IPS-20b (cell line): ENCODE results near the gene POLL.

ENCODE experiments used
- H3K27ac ChIP-seq: one replicate; pipeline ENCODE4 v1.5.1; 2013; ENCODE audit warnings: low read length
- H3K27me3 ChIP-seq: 2 replicates; pipeline ENCODE4 v1.6.1; 2013; ENCODE audit warnings: mild to moderate bottlenecking, low read length, inconsistent platforms; ENCODE audit not compliant: insufficient read depth
- H3K36me3 ChIP-seq: 2 replicates; pipeline ENCODE4 v1.6.1; 2013; ENCODE audit warnings: low read depth, mild to moderate bottlenecking, inconsistent platforms, low read length, moderate library complexity; ENCODE audit not compliant: insufficient read depth
- H3K4me1 ChIP-seq: 2 replicates; pipeline ENCODE4 v1.6.1; 2013; ENCODE audit warnings: mild to moderate bottlenecking, control low read depth, inconsistent platforms, low read length, moderate library complexity; ENCODE audit not compliant: insufficient read depth
- H3K4me3 ChIP-seq: 2 replicates; pipeline ENCODE4 v1.5.1; 2013; ENCODE audit warnings: mild to moderate bottlenecking, low read length, inconsistent platforms
- H3K9ac ChIP-seq: 2 replicates; pipeline ENCODE4 v1.6.1; 2013; ENCODE audit warnings: low read depth, mild to moderate bottlenecking, inconsistent platforms, low read length, moderate library complexity
- H3K9me3 ChIP-seq: 2 replicates; pipeline ENCODE4 v1.6.1; 2013; ENCODE audit warnings: mild to moderate bottlenecking, low read depth, low read length, inconsistent platforms; ENCODE audit not compliant: insufficient read depth

Gene POLL

GRCh38 chr10:101617824-101618568 lies 29.9 kb upstream of the POLL start:
- H3K27ac ChIP-seq, result no peak overlapping the region
- no peaks in the 10 kb centered on the region for H3K9me3 ChIP-seq
- H3K27me3 ChIP-seq, result no peaks in the 10 kb centered on the region
- H3K9ac ChIP-seq, result no peak overlapping the region
- H3K36me3 ChIP-seq, result no peaks in the 10 kb centered on the region
- H3K4me1 ChIP-seq, result peaks cover 15% of the 10 kb centered on the region; the same call in 1 of the 2 replicates
- no peak overlapping the region for H3K4me3 ChIP-seq

DNA sequence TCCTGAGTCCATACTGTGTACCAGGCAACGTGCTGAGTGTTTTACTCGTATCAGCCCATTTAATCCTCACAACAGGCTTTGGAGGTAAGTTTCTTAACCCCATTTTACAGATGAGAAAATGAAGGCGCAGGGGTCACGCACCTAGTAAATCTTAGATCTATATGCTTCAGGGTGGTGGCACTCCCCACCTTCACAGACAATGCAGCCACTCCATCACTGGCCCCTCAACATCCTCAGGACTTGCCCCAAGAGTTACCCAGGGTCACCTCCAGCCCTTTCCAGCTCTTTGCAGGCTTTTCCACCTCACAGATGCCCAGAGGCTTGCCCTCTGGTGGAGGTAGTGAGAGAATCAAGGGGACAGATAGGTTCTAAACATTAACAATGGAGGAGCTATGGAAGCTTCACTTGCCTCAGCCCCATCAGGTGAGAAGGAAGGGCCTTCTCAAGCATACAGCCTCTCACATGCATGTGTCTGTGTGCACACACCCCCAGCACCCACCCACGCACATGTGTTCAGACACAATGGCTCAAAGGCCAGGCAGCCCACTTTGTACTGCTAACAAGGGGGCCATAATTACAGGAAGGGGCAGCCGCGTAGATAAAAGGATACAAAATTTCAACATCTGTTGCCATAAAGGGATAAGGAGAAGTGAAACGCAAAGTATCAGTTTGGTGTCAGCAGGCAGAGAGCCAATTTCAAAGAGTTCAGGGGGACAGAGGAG lies 29.2 kb upstream of the POLL start:
- no peak overlapping the region for H3K27ac ChIP-seq
- no peaks in the 10 kb centered on the region for H3K27me3 ChIP-seq
- H3K9ac ChIP-seq, result no peak overlapping the region
- no peaks in the 10 kb centered on the region for H3K9me3 ChIP-seq
- no peaks in the 10 kb centered on the region for H3K36me3 ChIP-seq
- peaks cover 15% of the 10 kb centered on the region; the same call in 1 of the 2 replicates for H3K4me1 ChIP-seq
- H3K4me3 ChIP-seq, result no peak overlapping the region

DNA sequence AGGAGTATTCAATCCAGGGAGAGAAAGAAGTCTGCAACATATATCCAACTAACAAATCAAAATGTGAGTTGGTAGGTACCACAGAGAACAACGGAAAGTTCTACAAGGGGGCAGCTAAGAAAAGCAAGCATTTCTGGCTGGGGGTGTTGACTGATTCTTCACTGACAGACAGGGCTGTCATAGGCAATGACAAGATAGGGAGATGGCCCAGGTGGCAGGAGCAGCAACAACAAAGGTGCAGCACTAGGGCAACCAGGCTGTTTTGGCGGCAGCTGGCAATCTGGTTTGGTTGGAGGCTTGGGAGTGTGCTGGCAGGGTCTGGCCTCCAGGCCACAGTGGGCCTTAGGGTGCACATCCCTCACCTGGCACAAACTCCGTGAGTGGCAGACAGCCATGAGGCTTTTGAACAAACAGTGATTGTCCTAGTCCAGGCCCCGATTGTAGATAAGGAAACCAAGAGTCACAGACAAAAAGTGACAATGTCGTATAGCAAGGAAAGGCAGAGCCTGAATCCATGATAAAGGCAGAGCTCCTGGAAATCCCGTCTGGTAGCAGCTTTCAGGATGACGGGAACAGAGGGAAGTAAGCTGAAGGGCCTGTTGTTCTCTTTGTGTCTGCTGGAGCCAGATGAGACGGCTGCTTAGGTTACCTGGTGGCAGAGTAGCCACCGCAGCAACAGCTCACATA lies 28.5 kb upstream of the POLL start:
- no peak overlapping the region for H3K27ac ChIP-seq
- H3K9me3 ChIP-seq, result no peaks in the 10 kb centered on the region
- H3K27me3 ChIP-seq, result no peaks in the 10 kb centered on the region
- H3K4me1 ChIP-seq, result peaks cover 15% of the 10 kb centered on the region; the same call in 1 of the 2 replicates
- H3K36me3 ChIP-seq, result peaks cover 3% of the 10 kb centered on the region; the same call in 1 of the 2 replicates
- H3K9ac ChIP-seq, result no peak overlapping the region
- no peak overlapping the region for H3K4me3 ChIP-seq

- H3K36me3 ChIP-seq, result peaks cover 12% of the 10 kb centered on the region
- H3K27me3 ChIP-seq, result no peaks in the 10 kb centered on the region
- H3K9ac ChIP-seq, result no peak overlapping the region
- H3K4me1 ChIP-seq, result peaks cover 15% of the 10 kb centered on the region; the same call in 1 of the 2 replicates
- no peak overlapping the region for H3K27ac ChIP-seq
- H3K4me3 ChIP-seq, result no peak overlapping the region
- no peaks in the 10 kb centered on the region for H3K9me3 ChIP-seq
Measured at GRCh38 chr10:101615525-101616116, 27.6 kb upstream of the POLL start.

DNA sequence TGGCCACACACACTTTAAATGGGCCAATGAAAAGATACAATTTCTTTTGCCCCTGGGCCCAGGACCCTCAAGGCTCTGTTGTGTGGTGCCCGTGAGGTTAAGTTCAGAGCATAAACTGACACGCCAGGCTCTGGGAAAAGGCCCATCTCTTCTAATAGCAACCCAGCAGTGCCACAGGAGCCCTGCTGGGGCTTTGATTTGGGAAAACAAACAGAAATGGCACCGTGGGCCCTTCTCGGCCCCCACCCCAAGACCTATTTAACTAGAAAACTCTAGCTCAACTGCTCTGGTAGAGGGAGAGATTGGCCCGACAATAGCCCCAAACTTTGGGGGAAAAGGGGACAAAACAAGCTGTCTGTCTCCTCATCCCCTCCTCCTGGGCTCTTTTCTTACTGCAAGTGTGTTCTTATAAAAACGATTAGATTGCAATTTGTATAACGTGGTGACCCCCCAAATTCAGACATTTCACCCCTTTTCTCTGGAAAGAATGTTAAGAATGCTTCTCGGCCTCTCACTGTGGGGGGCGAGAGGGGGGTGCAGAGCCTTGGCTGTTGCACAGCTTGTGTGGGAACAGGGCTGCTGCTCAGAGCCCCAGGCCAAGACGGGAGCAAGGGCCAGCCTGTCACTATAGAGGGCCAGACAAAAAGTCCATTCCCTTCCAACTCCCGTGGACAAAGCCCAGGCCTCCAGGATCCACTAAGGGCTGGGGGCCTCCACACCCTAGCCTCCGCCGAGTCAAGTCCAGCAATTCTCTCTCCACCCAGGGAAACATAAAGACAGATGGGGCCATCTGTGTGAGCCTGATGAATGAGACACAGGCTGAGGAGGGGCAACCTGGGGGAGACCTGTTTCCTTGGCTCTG lies 26.8 kb upstream of the POLL start:
- Histone ChIP-seq H3K4me1 (peaks cover 15% of the 10 kb centered on the region; the same call in 1 of the 2 replicates), H3K36me3 (peaks cover 17% of the 10 kb centered on the region), H3K9ac (peak overlapping the region; percentile 50; the same call in 1 of the 2 replicates), H3K9me3 (no peaks in the 10 kb centered on the region), H3K4me3 (no peak overlapping the region), H3K27ac (no peak overlapping the region), H3K27me3 (no peaks in the 10 kb centered on the region)

- Histone ChIP-seq H3K4me1 (peaks cover 15% of the 10 kb centered on the region; the same call in 1 of the 2 replicates), H3K27me3 (no peaks in the 10 kb centered on the region), H3K9ac (no peak overlapping the region), H3K36me3 (peaks cover 29% of the 10 kb centered on the region), H3K4me3 (no peak overlapping the region), H3K27ac (no peak overlapping the region), H3K9me3 (no peaks in the 10 kb centered on the region)
Measured at GRCh38 chr10:101613646-101614045, 25.6 kb upstream of the POLL start.

DNA sequence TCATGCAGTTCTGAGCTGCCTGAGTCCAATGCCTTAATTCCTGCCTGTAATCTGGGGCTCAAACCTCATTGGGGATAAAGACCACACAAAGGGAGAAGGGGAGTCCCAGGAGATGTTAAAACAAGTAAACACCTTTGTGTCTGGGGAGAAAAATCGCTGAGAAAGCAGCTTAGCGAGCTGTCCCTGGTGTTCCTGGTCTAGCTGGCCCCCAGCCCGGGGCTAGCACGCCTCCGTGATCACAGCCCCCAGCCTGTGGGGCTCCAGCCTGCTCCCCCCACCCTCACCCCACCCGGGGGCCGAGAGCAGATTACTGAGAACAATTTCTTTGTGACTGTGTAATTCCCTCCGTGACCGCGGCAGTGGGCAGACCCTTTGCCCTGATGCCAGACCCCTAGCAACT lies 24.8 kb upstream of the POLL start:
- Histone ChIP-seq H3K4me3 (no peak overlapping the region), H3K27me3 (no peaks in the 10 kb centered on the region), H3K9ac (no peak overlapping the region), H3K4me1 (peaks cover 15% of the 10 kb centered on the region; the same call in 1 of the 2 replicates), H3K9me3 (no peaks in the 10 kb centered on the region), H3K27ac (no peak overlapping the region), H3K36me3 (peaks cover 34% of the 10 kb centered on the region)

DNA sequence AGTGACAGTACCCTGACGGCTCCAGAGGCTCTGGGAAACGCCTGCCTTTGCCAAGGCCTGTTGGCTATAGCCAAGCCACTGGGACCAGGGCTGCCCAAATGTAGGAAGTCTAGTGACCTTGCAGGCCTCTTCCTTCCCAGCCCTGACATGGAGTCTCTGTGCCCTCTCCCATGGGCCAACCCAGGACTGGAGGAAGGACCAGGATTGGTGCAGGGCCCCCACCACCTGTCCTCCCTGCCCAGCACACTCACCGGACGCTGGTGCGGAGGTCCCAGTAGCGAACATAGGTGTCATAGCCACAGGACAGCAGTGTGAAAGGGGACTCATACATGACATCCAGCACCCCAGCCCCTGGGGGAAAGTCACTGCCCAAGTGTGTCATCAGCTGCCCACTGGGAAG lies 24.0 kb upstream of the POLL start:
- Histone ChIP-seq H3K27me3 (no peaks in the 10 kb centered on the region), H3K9ac (no peak overlapping the region), H3K4me3 (no peak overlapping the region), H3K9me3 (no peaks in the 10 kb centered on the region), H3K4me1 (peaks cover 18% of the 10 kb centered on the region; the same call in 1 of the 2 replicates), H3K36me3 (peaks cover 34% of the 10 kb centered on the region), H3K27ac (no peak overlapping the region)

DNA sequence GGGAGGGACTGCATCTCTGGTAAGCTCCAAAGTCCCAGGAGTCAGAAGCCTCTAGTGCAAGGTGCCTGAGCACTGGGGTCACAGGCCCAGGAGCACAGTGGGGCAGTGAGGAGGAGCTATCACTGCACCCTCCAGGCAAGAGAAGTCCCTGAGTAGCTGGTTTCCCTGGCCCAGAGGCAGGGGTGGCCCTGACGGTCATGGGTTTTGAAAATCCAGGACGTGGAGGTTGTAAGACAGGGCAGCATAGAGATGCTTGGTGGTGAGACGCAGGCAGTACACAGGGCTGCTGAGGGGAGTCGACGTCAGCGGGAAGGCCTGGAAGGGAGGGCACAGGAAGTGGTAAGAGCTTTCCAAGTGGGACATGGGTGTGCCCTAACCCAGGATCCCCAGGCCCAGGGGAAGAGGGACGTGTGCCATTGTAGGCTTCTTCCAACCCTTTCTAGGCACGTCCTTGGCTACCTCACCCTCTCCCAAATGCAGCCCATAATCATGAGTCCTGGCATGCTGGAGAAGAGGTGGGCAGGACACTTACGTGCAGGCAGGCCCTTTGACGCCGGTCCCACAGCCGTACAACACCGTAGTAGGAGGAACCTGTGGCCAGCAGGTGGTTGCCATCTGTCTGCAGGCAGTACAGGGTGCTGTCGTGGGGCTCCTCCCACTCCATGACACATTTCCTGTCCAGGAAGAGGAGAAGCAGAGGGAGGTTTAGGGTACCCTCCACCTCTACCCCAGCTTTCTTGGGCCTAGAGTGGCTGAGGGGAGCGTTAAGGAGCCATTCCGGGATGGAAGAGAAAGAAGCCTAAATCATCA lies 23.2 kb upstream of the POLL start:
- no peaks in the 10 kb centered on the region for H3K27me3 ChIP-seq

GRCh38 chr10:101609481-101609880 lies 21.4 kb upstream of the POLL start:
- no peak overlapping the region for H3K4me3 ChIP-seq
- H3K27ac ChIP-seq, result no peak overlapping the region
- H3K36me3 ChIP-seq, result peaks cover 34% of the 10 kb centered on the region
- H3K9ac ChIP-seq, result no peak overlapping the region
- H3K27me3 ChIP-seq, result no peaks in the 10 kb centered on the region
- H3K4me1 ChIP-seq, result peaks cover 6% of the 10 kb centered on the region; the same call in 1 of the 2 replicates
- no peaks in the 10 kb centered on the region for H3K9me3 ChIP-seq

More for the DNA sequence above, 23.2 kb upstream of the POLL start:
- Histone ChIP-seq H3K4me3 (no peak overlapping the region), H3K36me3 (peaks cover 34% of the 10 kb centered on the region), H3K9ac (no peak overlapping the region), H3K27ac (no peak overlapping the region), H3K9me3 (no peaks in the 10 kb centered on the region), H3K4me1 (peaks cover 22% of the 10 kb centered on the region; the same call in 1 of the 2 replicates)
